Subcutaneous adipose tissue (tissue), 4 donors: ENCODE data around the gene ALOX15B. TPM values are rescaled to one million over a fixed set of nuclear protein-coding genes. Genes with fewer than 3 reads are reported as not detected.

Source experiments
- total RNA-seq, 4 donors: library from RNA; depleted of rRNA; stranded (reverse); fragments of >200 nt; gene quantifications; one replicate each; pipeline ENCODE4 v1.1.0, GENCODE V29; 2016
- TF ChIP-seq, protein P1 (sequence below): fragments of 450-650 bp; IDR thresholded peaks from one replicate; pipeline ENCODE4 v1.5.1; 2016; ENCODE audit warnings: low read depth, mild to moderate bottlenecking, control low read depth, antibody characterized with exemption, moderate library complexity

Gene ALOX15B
- total RNA-seq, 4 donors from 2014 or later: 4.9 to 36.4 (median 10.9) TPM

GRCh38 chr17:8046306-8046928 lies 7.6 kb downstream of the ALOX15B start:
- TF ChIP-seq, protein P1, sequence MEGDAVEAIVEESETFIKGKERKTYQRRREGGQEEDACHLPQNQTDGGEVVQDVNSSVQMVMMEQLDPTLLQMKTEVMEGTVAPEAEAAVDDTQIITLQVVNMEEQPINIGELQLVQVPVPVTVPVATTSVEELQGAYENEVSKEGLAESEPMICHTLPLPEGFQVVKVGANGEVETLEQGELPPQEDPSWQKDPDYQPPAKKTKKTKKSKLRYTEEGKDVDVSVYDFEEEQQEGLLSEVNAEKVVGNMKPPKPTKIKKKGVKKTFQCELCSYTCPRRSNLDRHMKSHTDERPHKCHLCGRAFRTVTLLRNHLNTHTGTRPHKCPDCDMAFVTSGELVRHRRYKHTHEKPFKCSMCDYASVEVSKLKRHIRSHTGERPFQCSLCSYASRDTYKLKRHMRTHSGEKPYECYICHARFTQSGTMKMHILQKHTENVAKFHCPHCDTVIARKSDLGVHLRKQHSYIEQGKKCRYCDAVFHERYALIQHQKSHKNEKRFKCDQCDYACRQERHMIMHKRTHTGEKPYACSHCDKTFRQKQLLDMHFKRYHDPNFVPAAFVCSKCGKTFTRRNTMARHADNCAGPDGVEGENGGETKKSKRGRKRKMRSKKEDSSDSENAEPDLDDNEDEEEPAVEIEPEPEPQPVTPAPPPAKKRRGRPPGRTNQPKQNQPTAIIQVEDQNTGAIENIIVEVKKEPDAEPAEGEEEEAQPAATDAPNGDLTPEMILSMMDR: no peak

DNA sequence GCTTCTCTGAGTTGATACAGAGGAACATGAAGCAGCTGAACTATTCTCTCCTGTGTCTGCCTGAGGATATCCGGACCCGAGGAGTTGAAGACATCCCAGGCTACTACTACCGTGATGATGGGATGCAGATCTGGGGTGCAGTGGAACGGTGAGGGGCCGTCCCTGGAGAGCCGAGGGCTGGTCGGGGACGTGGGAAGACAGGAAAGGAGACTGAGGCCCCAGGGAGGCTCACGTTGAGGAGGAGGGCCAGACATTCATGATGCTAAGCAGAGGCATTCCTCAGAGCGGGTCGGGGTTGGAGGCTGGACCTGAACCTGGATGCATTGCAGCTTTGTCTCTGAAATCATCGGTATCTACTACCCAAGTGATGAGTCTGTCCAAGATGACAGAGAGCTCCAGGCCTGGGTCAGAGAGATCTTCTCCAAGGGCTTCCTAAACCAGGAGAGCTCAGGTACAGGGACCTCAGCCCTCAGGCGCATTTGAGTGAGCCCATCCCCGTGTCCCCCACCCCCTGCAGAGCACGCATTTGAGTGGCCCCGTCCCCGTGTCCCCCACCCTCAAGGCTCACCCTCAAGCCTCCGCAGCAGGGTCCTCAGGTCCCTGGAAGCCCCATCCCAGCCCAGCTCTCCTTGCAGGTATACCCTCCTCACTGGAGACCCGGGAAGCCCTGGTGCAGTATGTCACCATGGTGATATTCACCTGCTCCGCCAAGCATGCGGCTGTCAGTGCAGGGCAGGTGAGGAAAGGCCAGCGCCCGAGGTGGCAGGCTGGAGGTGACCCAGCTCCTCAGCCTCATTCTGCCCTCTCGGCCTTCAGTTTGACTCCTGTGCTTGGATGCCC lies 8.3 kb downstream of the ALOX15B start:
- TF ChIP-seq, protein P1: no peak

GRCh38 chr17:8047769-8048110 lies 8.9 kb downstream of the ALOX15B start:
- TF ChIP-seq, protein P1: no peak

GRCh38 chr17:8048236-8048635 lies 9.4 kb downstream of the ALOX15B start:
- TF ChIP-seq, protein P1: no peak

DNA sequence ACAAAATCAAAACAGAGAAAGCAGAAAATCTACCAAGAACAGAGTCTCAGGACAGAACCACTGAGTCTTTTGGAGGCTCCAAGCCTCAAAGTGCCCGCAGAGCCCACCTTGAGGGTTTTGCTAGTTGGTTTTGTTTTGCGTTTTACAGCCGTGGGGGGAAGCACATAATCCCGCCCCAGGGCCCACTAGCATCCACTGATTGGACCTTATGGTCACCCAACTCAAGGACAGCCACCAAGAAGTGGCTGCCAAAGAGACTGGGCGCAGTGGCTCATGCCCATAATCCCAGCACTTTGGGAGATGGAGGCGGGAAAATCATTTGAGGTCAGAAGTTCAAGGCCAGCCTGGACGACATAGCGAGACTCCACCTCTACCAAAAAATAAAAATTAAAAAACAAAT lies 9.9 kb downstream of the ALOX15B start:
- TF ChIP-seq, protein P1: no peak

GRCh38 chr17:8051831-8052230 lies 13.0 kb downstream of the ALOX15B start:
- TF ChIP-seq, protein P1: no peak
